Neuronal stem cell (in vitro differentiated cells): Measurements from ENCODE around the gene MYEOV.
A peak's percentile ranks its signal among the peaks of the same experiment; 100 is the strongest.

Experiments
- DNase-seq: peaks from one replicate; pipeline ENCODE4 v3.0.0-alpha.2; 2013; ENCODE audit warnings: low spot score
- H2AFZ ChIP-seq: one replicate; pipeline ENCODE4 v1.6.1; 2013; ENCODE audit warnings: mild to moderate bottlenecking, low read length, inconsistent platforms
- H2AK5ac ChIP-seq: 2 replicates; pipeline ENCODE4 v1.6.1; 2013; ENCODE audit warnings: low read depth, mild to moderate bottlenecking, inconsistent platforms, low read length, moderate library complexity, mixed read lengths
- H2BK120ac ChIP-seq: 2 replicates; pipeline ENCODE4 v1.6.1; 2013; ENCODE audit warnings: low read depth, mild to moderate bottlenecking, inconsistent platforms, low read length, moderate library complexity, mixed read lengths
- H2BK12ac ChIP-seq: one replicate; pipeline ENCODE4 v1.6.1; 2013; ENCODE audit warnings: low read length, inconsistent platforms
- H2BK15ac ChIP-seq: 2 replicates; pipeline ENCODE4 v1.6.1; 2013; ENCODE audit warnings: mild to moderate bottlenecking, low read length, inconsistent platforms, mixed read lengths
- H2BK5ac ChIP-seq: one replicate; pipeline ENCODE4 v1.6.1; 2013; ENCODE audit warnings: inconsistent platforms, mild to moderate bottlenecking, low read length, moderate library complexity
- H3K14ac ChIP-seq: one replicate; pipeline ENCODE4 v1.6.1; 2013; ENCODE audit warnings: low read length, inconsistent platforms
- H3K18ac ChIP-seq: 2 replicates; pipeline ENCODE4 v1.6.1; 2013; ENCODE audit warnings: low read length, inconsistent platforms
- H3K23ac ChIP-seq: 2 replicates; pipeline ENCODE4 v1.6.1; 2013; ENCODE audit warnings: low read depth, mild to moderate bottlenecking, mixed read lengths, low read length, inconsistent platforms; ENCODE audit not compliant: poor library complexity
- H3K27ac ChIP-seq: replicated peaks from 3 replicates; pipeline ENCODE4 v1.5.1; 2013; ENCODE audit warnings: low read length, inconsistent platforms
- H3K27me3 ChIP-seq, 3 experiments: 2 replicates each; pipeline ENCODE4 v1.6.1; 2013; ENCODE audit warnings: low read length in 3 of 3, mild to moderate bottlenecking in 2 of 3, inconsistent platforms in 1 of 3, low read depth in 1 of 3, mixed read lengths in 1 of 3, moderate library complexity in 1 of 3; ENCODE audit not compliant: control insufficient read depth in 3 of 3, insufficient read depth in 3 of 3
- H3K36me3 ChIP-seq, 2 donors: replicated peaks in 1 of 2; 2 replicates each; pipeline ENCODE4 v1.6.1; 2013; ENCODE audit warnings: low read length in 2 of 2; ENCODE audit not compliant: control insufficient read depth in 2 of 2, insufficient read depth in 2 of 2
- H3K4ac ChIP-seq: 2 replicates; pipeline ENCODE4 v1.6.1; 2013; ENCODE audit warnings: inconsistent platforms, mild to moderate bottlenecking, low read length, moderate library complexity
- H3K4me1 ChIP-seq, 2 donors: 1 replicate in 1 of 2; 2 replicates in 1 of 2; pipeline ENCODE4 v1.6.1; 2013; ENCODE audit warnings: low read length in 2 of 2, low read depth in 1 of 2; ENCODE audit not compliant: control insufficient read depth in 2 of 2, insufficient read depth in 1 of 2
- H3K4me2 ChIP-seq: one replicate; pipeline ENCODE4 v1.6.1; 2013; ENCODE audit warnings: mild to moderate bottlenecking, low read length, inconsistent platforms; ENCODE audit not compliant: insufficient read depth, poor library complexity, severe bottlenecking
- H3K4me3 ChIP-seq, 2 donors: 2 replicates each; pipeline ENCODE4 v1.5.1; 2013; ENCODE audit warnings: low read length in 2 of 2, mild to moderate bottlenecking in 2 of 2, inconsistent platforms in 1 of 2, moderate library complexity in 1 of 2
- H3K79me1 ChIP-seq: one replicate; pipeline ENCODE4 v1.6.1; 2013; ENCODE audit warnings: low read depth, mild to moderate bottlenecking, inconsistent platforms, low read length, moderate library complexity
- H3K9ac ChIP-seq: one replicate; pipeline ENCODE4 v1.6.1; 2013; ENCODE audit warnings: mild to moderate bottlenecking, low read depth, low read length, inconsistent platforms; ENCODE audit not compliant: poor library complexity
- H3K9me3 ChIP-seq, 2 donors: replicated peaks in 1 of 2; 2 replicates each; pipeline versions ENCODE3 to v1.6.1; 2013; ENCODE audit warnings: low read length in 2 of 2, mild to moderate bottlenecking in 2 of 2, inconsistent platforms in 1 of 2, low read depth in 1 of 2, mixed read lengths in 1 of 2, moderate library complexity in 1 of 2; ENCODE audit not compliant: control insufficient read depth in 2 of 2, insufficient read depth in 1 of 2
- H4K8ac ChIP-seq: one replicate; pipeline ENCODE4 v1.6.1; 2013; ENCODE audit warnings: low read depth, mild to moderate bottlenecking, inconsistent platforms, low read length, moderate library complexity
- H4K91ac ChIP-seq: one replicate; pipeline ENCODE4 v1.6.1; 2013; ENCODE audit warnings: low read length, low read depth, mild to moderate bottlenecking, inconsistent platforms; ENCODE audit not compliant: poor library complexity
- WGBS, 2 donors: extraction: QIAGEN DNeasy Blood & Tissue Kit; methylation state at CpG; one replicate each; pipeline ENCODE4 v1.1.7; 2013; ENCODE audit warnings: missing lambda C conversion rate in 2 of 2, mixed read lengths in 1 of 2; ENCODE audit not compliant: insufficient read length in 2 of 2, insufficient replicate concordance in 1 of 2; ENCODE audit errors: extremely low coverage in 2 of 2; 5-methylcytosine and 5-hydroxymethylcytosine counted together

Gene MYEOV

GRCh38 chr11:69333149-69333710 is 39.3 kb downstream of the MYEOV start:
- Histone ChIP-seq H3K9ac (no peak overlapping the region), H3K9me3 (no peaks in the 10 kb centered on the region), H3K4me1 (peaks cover 0 to 1% of the 10 kb centered on the region in 2 donors), H3K4ac (no peak overlapping the region), H3K18ac (peak overlapping the region; percentile 0), H3K27me3 (no peaks in the 10 kb centered on the region), H4K91ac (no peak overlapping the region), H2BK5ac (no peak overlapping the region), H2BK12ac (no peak overlapping the region), H3K14ac (no peak overlapping the region), H2AFZ (no peak overlapping the region), H3K23ac (no peak overlapping the region), H2BK120ac (no peak overlapping the region), H3K36me3 (no peaks in the 10 kb centered on the region), H3K4me2 (no peak overlapping the region), H2BK15ac (no peak overlapping the region), H3K79me1 (no peaks in the 10 kb centered on the region), H3K27ac (no peak overlapping the region), H4K8ac (no peak overlapping the region), H2AK5ac (no peak overlapping the region), H3K4me3 (no peak overlapping the region)
- WGBS, 2 donors: no CpG with 5 or more reads among the region's 2 CpGs
- no peak for DNase-seq

DNA sequence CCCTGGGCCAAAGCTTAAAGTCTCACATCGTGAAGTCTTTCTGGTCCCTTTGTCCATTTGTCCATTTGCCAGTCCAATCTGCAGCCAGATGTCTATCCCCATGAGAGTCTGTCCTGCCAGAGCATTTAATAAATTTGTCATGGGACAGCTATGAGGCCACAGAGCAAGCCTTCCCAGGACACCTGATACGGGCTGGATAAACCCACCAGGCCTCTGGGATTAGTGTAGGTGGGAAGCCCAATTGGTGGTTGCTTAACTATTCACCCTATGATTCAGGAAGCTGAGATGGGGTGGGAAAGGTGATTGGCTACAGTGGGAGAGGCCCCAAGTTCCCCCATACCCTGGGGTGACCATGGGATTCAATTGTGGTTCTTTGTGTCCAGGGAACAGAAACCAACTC is 39.9 kb downstream of the MYEOV start:
- Histone ChIP-seq H4K91ac (no peak overlapping the region), H3K9me3 (no peaks in the 10 kb centered on the region), H3K4me3 (no peak overlapping the region), H3K14ac (no peak overlapping the region), H3K4ac (no peak overlapping the region), H3K4me2 (no peak overlapping the region), H3K79me1 (no peaks in the 10 kb centered on the region), H2BK15ac (no peak overlapping the region), H2BK5ac (no peak overlapping the region), H3K36me3 (no peaks in the 10 kb centered on the region), H2BK12ac (no peak overlapping the region), H4K8ac (no peak overlapping the region), H3K9ac (no peak overlapping the region), H3K23ac (no peak overlapping the region), H2AFZ (no peak overlapping the region), H3K18ac (no peak overlapping the region), H3K27ac (no peak overlapping the region), H3K27me3 (no peaks in the 10 kb centered on the region), H2AK5ac (peak overlapping the region; percentile 29), H3K4me1 (peaks cover 0 to 1% of the 10 kb centered on the region in 2 donors), H2BK120ac (no peak overlapping the region)
- WGBS, 2 donors: no CpG with 5 or more reads among the region's 2 CpGs
- no peak for DNase-seq

DNA sequence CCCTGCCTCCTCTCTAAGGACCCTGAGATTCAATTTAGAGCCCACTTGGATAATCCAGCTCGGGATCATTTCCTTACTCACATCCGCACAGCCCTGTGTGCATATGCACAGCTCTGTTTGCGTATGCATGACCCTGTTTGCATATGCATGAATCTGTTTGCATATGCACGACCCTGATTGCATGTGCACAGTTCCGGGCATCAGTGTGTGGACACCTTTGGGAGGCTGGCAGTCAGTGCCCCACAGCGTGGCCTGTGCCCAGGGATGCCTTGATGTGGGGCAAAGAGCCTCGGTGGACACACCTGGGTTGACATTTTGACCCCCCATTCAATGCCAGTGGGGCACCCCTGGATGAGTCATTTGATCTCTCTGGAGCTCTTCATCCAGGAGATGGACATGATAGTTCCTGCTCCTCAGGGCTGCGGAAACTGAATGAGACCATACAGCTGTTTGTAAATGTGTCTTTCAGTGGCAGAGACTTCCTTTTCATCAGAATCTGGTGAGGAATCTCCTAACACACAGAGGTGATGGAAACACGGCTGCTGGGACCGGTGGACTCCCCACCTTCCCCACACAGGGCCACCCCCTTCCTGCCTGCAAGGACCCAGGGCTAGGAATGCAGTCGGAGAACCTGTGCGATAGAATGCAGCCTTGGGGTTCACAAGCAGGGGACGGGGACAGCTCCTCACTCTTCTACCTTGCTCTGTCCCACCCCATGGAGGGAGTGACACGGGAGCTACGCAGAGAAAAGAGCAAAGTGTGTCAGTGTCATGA is 41.2 kb downstream of the MYEOV start:
- Histone ChIP-seq H3K4me3 (no peak overlapping the region), H4K91ac (no peak overlapping the region), H3K27ac (no peak overlapping the region), H3K4me2 (no peak overlapping the region), H3K23ac (peak overlapping the region; percentile 8), H3K9ac (no peak overlapping the region), H3K79me1 (no peaks in the 10 kb centered on the region), H3K36me3 (no peaks in the 10 kb centered on the region), H4K8ac (no peak overlapping the region), H3K18ac (peak overlapping the region; percentile 76), H2AFZ (no peak overlapping the region), H3K4me1 (peaks cover 0 to 1% of the 10 kb centered on the region in 2 donors), H2AK5ac (no peak overlapping the region), H3K27me3 (no peaks in the 10 kb centered on the region), H2BK120ac (no peak overlapping the region), H3K4ac (no peak overlapping the region), H2BK5ac (no peak overlapping the region), H3K14ac (no peak overlapping the region), H2BK15ac (no peak overlapping the region), H2BK12ac (no peak overlapping the region), H3K9me3 (no peaks in the 10 kb centered on the region)
- WGBS, 2 donors: no CpG with 5 or more reads among the region's 15 CpGs
- DNase-seq: no peak

DNA sequence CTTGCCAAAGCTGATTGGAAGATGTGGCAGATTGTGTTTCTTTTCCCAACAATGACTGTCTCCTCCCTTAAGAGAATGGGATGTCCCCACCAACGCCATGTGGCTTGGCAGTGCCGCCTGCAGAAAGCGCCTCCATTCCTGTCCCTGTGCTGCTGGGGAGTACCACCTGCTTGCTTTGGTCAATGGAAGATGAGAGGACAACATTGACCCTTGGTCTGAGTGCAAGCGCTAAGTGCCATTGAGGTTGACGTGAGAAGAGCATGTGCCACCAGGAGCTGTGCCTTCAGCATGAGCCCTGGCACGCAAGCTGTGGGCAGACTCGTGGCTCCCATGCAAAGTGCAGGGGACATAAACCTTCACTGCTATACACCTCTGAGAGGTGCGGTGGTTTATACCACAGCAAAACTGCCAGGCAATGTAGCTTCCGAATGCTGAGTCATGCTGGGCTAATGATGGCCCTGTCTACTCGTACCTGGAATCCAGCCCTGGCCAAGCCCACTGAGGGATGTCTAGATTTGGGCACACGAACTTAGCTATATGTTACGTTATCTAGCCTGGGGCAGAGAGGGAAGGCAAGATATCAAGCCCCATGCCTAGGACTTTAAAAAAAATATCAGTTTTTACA is 41.9 kb downstream of the MYEOV start:
- Histone ChIP-seq H4K91ac (no peak overlapping the region), H2BK120ac (no peak overlapping the region), H3K36me3 (no peaks in the 10 kb centered on the region), H2AFZ (no peak overlapping the region), H2BK15ac (peak overlapping the region; percentile 33), H2AK5ac (no peak overlapping the region), H3K4me1 (peaks cover 0 to 1% of the 10 kb centered on the region in 2 donors), H3K23ac (peak overlapping the region; percentile 8), H3K14ac (no peak overlapping the region), H3K27me3 (no peaks in the 10 kb centered on the region), H3K4me3 (no peak overlapping the region), H3K9me3 (no peaks in the 10 kb centered on the region), H3K18ac (peak overlapping the region; percentile 6), H4K8ac (no peak overlapping the region), H3K9ac (no peak overlapping the region), H3K79me1 (no peaks in the 10 kb centered on the region), H2BK5ac (no peak overlapping the region), H2BK12ac (no peak overlapping the region), H3K27ac (no peak overlapping the region), H3K4me2 (no peak overlapping the region), H3K4ac (no peak overlapping the region)
- no peak for DNase-seq
- WGBS, 2 donors: no CpG with 5 or more reads among the region's 12 CpGs
